Fibroblast of the conjunctiva (primary cell): ENCODE results near the gene CMC1.
"Not testable (repeated sequence)": the region's sequence is repeated elsewhere in the genome, so short reads cannot be mapped to it uniquely, and the experiment has no call there.

Experiments
- DNase-seq: peaks from one replicate; pipeline ENCODE4 v3.0.0-alpha.2; 2010; ENCODE audit warnings: low read depth

Gene CMC1

DNA sequence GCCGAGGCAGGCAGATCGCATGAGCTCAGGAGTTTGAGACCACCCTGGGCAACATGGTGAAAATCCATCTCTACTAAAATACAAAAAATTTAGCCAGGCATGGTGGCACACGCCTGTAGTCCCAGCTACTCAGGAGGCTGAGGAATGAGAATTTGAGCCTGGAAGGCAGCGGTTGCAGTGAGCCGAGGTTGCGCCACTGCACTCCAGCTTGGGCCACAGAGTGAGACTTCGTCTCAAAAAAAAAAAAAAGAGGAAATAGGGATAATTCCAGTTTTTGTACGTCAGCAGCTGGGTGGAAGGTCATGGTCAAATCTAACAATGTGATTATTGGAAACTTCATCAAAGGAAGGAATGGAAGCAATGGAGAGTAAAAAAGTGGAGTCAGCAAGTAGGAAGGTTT, 3.1 kb downstream of the CMC1 start:
- no peak for DNase-seq

DNA sequence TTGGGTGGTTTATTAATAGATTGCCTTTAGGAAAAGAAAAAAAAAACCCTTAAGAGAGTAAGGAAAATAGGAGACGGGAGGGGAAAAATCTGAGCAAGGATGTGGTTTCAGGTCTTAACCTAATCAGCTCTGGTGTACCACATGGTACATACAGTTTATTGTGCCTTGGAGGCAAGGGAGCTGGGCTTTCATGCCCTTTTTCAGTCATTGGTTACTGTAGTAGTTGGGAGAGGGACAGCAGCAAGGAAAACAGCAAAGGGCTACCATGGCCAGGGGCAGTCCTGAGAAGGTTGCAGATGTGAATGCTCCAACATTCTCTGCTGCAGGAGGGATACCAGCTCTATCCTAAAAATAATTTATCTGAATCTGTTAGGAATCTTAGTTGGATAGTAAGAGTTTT, 5.9 kb downstream of the CMC1 start:
- no peak for DNase-seq

DNA sequence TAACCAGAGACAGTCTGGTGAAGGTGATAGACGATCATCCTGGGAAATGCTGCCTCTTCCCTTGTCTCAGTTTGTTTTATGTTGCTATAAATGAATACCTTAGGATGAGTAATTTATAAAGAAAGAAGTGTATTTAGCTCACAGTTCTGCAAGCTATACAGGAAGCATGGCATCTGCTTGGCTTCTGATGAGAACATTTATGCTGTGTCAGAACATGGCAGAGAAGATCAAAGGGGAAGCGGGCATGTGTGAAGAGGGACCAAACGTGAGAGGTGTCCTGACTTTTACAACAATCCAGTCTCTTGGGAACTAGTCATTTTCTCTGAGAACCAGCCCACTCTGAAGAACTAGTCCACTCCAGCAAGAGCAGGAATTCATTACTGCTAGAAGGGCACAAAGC, 9.6 kb downstream of the CMC1 start:
- no peak for DNase-seq

DNA sequence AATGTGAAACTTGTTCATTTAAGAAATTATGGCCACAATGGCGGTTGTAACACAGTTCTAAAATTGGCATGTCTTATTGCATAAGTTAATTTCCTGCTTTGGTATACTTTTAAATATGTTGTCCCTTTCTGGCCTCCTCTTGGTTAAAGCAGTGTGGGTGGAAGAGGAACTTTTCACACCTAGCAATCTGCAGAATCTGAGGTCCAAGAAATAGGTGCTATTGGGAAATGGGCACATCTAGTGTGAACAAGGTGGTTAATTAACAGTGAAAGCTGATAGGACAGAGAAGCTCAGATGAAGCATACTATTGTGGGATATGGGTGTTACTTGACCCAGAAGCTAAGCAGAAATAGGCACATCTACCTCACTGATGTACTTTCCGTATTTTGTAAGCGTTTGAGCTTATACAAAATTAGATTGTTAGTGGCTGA, 10.6 kb downstream of the CMC1 start:
- no peak for DNase-seq

DNA sequence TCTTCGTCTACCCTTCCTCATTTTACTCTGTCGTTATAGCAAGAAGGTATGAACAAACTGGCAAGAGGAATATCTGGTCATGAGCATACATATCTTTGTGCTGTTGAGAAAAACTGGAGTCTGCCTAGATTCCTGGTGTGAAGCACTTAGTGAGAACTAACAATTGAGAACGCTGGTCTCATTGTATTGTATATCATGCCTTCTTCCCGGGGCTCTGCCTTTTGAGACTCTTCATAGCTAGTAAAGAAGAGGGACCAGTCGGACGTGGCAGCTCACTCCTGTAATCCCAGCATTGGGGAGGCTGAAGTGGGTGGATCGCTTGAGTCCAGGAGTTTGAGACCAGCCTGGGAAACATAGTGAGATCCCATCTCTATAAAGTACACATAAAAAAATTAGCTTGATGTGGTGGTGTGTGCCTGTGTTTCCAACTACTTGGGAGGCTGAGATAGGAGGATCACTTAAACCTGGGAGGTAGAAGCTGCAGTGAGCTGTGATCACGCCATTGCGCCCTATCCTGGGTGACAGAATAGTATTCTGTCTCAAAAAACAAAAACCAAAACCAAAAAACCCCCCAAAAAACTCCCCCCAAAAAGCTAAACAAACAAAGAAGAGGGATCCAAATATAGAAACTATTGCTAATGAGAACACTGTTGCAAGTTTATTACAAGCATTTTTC, 11.8 kb downstream of the CMC1 start:
- DNase-seq = no peak

DNA sequence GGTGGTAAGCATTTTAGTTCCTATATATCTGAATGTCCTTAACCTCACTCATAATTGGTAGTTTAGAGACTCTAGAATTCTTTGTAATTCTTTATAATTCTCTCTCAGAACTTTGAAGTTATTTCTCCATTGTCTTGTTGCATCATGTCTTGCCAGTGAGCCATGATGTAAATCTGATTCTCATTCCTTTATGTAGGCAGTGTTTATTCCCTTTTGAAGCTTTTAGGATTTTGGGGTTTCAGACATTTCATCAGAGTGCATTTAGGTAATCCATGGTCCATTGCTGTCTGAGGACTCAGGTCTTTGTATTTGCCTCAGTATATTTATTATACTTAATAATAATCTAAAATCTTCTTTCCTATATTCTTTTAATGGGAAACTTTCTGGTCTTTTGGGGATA, 20.6 kb downstream of the CMC1 start:
- DNase-seq = no peak

DNA sequence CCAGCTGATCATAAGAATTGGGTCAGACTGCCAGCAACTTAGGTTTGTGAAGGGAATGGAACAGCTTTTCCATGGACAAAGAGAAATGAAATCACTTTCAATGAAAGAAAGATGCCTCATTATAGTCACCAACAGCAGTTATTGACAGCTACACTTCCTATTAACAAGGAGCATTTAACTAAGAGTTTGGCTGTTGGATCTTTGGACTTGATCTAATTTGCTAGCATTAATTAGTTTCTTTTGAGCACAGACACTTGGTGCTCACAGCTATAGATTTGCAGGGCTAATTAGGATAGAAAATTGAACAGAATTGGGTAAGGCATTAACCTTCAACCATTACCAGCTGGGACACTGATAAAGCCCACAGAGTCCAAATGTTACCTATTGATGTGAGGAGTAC, 24.2 kb downstream of the CMC1 start:
- no peak for DNase-seq

DNA sequence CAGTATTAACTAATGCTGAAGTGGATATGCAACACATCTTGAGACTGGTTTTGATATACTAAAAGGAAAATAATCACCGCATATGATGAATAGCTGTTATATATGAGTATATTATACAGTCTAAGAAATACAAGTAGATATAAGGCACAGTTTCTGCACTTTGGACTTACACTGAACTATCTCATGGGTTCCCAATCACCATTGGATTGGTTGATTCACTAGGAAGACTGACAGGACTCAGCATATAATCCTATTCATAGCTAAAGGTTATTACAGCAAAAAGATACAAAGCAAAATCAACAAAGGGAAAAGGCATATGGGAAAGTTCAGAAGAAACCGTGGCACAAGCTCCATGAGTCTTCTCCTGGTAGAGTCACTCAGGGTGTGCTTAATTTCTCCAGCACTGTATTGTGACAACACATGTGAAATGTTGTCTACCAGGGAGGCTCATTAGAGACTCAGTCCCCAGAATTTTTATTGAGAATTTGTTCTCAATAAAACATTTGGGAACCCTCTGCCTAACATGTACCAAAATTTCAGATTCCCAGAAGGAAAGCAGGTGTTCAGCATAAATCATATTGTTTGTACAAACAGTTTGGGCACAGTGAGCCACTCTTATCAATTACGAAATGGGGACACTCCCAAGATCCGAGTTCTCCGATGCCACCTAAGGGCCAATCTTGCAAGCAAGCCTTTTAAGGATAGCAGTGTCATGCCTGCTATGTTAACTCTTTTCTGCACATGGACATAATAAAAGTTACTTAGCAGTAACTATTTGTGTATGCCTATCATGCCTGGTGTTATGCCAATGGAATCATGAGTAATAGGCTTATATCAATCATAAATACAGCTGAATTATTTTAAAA, 26.8 kb downstream of the CMC1 start:
- no peak for DNase-seq

DNA sequence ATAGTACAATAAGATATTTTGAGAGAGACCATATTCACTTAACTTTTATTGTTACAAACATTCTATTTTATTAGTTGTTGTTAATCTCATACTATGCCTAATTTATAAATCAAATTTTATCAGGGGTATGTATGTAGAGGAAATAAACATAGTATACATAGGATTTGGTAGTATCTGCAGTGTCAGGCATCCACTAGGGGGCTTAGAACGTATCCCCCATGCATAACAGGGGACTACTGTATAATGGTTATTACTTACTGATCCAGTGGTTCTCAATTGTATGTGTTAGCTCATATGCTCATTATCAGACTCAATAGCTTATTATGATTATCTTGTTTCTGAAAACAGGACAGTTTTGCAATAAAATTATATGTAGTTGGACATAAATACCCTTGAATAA, 27.6 kb downstream of the CMC1 start:
- DNase-seq = no peak

GRCh38 chr3:28269884-28270283, 28.5 kb downstream of the CMC1 start:
- DNase-seq = not testable (repeated sequence)

DNA sequence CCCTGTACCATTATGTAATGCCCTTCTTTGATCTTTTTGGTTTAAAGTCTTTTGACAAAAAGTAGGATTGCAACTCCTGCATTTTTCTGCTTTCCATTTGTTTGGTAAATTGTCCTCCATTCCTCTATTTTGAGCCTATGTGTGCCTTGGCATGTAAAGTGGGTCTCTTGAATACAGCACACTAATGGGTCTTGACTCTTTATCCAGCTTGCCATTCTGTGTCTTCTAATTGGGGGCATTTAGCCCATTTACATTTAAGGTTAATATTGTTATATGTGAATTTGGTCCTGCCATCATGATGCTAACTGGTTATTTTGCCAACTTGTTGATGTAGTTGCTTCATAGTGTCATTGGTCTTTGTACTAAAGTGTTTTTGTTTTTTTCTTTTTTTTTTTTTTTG, 32.4 kb downstream of the CMC1 start:
- DNase-seq = no peak

- DNase-seq = no peak
Observed at GRCh38 chr3:28278918-28279317, 37.5 kb downstream of the CMC1 start.

DNA sequence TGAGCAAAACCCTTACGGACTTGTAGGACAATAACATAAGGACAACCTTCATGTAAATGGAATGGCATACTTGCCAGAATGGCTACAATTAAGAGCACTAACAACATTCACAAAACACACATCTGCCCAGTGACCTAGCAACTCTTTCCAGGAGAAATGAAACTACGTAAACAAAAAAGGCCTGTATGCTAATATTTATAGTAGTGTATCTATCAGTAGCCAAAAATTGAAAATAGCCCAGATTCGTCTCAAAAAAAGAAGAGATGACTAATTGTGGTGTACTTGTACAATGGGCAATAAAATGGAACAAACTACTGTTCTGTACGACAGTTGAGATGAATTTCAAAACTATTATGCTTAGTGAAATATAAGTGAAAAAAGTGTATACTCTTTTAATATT, 38.4 kb downstream of the CMC1 start:
- peak; percentile 13 for DNase-seq

GRCh38 chr3:28280781-28281180, 39.4 kb downstream of the CMC1 start:
- no peak for DNase-seq

GRCh38 chr3:28286595-28286994, 45.2 kb downstream of the CMC1 start:
- DNase-seq = peak; percentile 47

DNA sequence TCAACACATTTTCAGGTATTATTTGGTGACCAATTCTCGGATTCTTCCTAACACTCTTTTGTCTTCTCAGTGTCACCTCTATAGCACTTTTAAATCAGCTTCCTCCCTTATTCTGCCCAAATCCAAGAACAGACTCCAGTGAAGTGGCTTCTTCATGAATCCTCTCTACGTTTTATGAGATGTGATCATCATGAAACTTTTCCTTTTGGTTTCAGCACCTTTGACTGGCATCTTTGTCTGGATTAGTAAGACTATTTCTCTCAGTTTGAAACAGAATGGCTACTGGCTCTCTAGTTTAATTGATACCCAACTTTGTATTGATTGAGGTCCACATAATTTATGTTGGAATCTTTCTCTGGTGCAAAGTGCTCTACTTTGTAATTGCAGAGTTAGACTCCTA, 45.6 kb downstream of the CMC1 start:
- no peak for DNase-seq

- no peak for DNase-seq
Observed at GRCh38 chr3:28290863-28291300, 49.5 kb downstream of the CMC1 start.

GRCh38 chr3:28291577-28291976, 50.2 kb downstream of the CMC1 start:
- DNase-seq = no peak

GRCh38 chr3:28292622-28293021, 51.2 kb downstream of the CMC1 start:
- no peak for DNase-seq

GRCh38 chr3:28294667-28295413, 53.4 kb downstream of the CMC1 start:
- DNase-seq = no peak

DNA sequence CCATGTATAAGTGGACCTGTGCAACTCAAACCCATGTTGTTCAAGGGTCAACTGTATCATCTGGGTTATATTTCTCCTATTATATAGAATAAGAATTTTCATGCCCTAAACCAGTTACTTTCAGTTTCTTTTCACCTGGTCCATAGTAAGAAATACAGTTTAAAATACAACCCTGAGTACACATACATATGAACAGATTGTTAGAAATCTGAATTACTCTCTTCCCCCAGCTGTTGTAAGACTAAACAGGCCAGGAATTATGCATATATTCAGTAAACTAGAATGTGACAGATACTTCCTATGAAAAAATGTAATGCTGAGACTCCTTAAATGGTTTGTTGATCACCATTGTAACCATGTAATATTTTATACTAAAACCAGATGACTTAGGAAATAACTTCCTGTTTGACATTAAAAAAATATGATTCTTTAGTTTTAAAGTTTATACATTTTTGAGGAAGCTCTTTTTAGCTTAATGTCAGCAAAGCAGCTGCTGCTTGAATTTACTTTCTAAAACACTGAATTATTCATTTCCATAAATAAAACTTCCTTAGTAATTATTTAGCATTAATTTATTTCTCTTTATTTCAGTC, 54.6 kb downstream of the CMC1 start:
- DNase-seq = no peak

DNA sequence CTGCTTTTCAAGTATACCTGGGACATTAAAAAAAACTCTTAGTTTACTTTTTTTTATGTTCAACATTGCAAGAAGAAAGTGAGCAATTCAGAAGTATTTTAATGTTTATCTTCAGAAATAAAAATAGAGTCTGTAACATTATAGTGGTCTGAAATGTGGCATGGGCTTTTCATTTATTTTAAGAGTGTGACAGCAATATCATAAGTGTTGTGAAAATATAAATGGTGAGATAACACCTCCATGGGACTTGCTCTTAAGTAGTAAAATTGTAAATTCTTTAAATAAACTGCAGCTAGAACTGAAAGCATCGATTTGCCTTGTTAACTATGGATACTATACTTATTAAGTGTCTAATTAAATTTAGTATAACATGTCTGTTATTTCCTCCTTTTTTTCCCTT, 58.3 kb downstream of the CMC1 start:
- no peak for DNase-seq
